Middle frontal gyrus (tissue), 1 donor: Measurements from ENCODE around the gene TANGO2.
A peak's percentile ranks its signal among the peaks of the same experiment; 100 is the strongest.
"Not testable (repeated sequence)": the region's sequence is repeated elsewhere in the genome, so short reads cannot be mapped to it uniquely, and the experiment has no call there.

ENCODE experiments used
- DNase-seq: peaks from one replicate; pipeline ENCODE4 v3.0.0-alpha.2; 2015; ENCODE audit warnings: low spot score; ENCODE audit errors: extremely low spot score

The TANGO2 gene

DNA sequence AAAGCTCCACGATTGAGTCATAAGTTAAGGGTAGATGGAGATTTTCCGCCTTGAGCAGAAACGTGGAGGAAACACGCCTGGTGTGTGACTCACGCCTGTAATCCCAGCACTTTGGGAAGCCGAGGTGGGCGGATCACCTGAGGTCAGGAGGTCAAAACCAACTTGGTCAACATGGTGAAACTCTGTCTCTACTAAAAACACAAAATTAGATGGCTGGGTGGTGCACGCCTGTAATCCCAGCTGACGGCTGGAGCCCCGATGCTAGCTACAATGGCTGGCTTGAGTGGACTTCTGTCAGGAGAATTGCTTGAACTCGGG lies 41.8 kb downstream of the TANGO2 start:
- DNase-seq, result no peak

DNA sequence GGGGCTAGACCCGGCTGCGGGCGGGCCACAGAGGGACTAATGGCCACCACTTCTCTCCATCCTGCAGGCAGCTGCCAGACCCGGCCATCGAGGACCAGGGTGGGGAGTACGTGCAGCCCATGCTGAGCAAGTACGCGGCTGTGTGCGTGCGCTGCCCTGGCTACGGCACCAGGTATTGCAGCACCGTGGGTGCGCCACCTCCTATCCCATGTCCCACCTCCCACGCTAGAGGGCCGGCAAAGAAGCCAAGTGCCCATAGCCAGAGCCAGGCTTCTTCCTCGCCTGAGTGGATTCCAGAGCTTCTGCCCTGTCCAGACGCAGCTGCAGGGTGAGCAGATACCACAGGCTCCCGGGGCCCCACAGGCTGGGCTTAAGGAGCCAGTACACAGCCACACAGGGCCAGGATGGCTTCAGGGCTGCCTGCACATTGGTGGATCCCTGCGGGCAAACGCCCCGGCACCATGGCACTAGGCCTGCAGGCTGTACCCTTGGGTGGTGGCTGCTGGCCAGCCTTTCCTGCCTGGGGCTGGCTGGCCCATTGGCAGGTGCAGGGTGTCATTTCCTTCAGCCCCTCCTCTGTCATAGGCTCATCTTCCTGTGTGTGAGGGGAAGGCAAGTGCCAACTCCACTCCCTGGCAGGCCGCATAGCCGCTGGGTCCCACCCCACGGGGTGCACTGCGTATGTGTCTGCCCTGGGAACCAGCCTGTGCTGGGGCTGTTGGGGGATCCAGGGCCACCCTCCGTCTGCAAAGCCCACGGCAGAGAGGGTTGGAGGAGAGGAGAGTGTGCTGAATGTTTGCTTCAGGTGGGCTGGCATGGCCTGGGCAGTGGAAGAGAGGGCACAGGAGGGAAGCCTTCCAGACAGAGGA lies 42.6 kb downstream of the TANGO2 start:
- DNase-seq, result no peak

DNA sequence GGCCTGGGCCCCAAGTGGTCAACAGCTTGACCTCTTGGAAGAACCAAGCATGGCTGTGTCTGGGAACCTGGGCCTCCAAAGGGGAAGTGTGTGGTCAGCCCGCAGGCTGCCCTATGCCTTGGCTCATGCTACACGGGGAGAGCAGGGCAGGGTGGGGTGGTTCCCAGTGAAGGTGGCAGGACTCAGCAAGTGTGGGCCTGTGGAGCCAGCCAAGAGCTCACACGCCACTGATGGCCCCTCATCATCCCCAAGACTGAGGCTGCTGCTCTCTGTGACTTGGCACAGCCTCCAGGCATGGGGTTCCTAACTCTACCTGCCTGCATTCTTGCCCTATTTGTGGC lies 43.2 kb downstream of the TANGO2 start:
- no peak for DNase-seq

DNA sequence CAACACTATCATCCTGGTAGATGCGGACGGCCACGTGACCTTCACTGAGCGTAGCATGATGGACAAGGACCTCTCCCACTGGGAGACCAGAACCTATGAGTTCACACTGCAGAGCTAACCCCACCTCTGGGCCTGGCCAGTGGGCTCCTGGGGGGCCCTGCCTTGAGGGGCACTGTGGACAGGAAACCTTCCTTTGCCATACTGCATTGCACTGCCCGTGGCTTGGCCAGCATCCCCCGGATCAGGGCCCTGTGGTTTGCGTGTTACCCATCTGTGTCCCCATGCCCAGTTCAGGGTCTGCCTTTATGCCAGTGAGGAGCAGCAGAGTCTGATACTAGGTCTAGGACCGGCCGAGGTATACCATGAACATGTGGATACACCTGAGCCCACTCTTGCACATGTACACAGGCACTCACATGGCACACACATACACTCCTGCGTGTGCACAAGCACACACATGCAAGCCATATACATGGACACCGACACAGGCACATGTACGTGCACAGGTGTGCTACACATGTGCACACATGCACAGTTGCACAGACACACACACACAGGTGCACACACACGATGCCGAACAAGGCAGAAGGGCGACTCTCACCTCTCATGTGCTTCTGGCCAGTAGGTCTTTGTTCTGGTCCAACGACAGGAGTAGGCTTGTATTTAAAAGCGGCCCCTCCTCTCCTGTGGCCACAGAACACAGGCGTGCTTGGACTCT lies 43.8 kb downstream of the TANGO2 start:
- no peak for DNase-seq

DNA sequence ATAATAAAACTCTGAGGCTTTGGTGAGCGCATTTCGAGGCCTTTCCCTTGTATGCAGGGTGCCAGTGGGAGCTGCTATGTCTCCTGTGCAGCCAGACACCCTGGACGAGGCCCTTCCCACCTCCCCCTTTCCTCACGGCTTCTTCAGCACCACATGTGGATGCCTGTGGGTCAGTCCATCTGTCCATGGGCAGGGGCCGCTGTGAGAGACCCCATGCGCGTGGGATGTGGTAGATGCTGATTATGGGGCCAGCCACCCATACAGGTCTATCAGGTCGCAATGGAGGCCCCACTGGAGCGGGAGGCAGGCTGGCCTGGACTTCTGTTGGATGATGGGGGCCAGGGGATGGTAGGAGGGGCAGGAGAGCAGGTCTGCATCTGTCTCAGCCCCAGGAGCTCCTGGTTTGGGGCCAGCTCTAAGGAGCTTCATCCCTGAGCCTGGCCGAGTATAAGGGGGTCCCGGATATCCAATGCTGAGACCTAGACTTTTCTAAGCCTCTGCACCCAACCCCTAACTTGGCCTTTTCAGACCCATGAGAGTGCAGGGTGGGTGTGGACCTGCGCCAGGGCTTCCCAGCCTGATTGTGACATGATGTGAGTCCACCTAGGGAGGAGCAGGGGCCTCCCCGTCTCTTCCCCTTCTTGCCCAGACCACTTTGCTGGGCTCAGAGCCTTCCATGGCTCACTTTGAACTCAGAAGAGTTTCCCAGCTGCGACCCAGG lies 45.1 kb downstream of the TANGO2 start:
- no peak for DNase-seq

DNA sequence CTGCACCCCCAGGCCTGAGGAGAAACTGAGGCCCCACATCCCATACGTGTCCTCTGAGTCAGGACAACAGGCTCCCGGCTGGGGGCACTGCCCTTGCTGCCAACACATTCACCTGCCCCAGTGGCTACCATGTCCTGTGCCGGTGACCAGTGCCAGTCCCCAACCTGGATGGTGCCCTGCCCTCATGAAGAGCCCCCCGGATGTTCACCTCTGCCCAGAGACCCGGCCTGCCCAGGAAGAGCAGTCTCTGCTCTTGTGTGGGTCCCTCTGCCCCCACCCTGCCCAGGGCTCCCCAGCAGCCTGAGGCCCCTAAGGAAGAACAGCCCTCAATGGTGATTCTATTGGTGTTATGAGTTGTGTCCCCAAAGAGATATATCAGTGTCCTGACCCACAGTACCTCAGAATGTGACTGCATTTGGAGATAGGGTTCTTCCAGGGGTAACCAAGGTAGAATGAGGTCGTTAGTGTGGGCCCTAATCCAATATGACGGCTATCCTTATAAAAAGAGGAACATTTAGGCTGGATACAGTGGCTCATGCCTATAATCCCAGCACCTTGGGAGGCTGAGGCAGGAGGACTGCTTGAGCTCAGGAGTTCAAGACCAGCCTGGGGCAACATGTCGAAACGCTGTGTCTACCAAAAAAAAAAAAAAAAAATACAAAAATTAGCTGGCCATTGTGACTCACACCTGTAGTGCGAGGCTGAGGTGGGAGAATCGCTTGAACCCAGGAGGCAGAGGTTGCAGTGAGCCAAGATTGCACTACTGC lies 45.9 kb downstream of the TANGO2 start:
- DNase-seq, result no peak

DNA sequence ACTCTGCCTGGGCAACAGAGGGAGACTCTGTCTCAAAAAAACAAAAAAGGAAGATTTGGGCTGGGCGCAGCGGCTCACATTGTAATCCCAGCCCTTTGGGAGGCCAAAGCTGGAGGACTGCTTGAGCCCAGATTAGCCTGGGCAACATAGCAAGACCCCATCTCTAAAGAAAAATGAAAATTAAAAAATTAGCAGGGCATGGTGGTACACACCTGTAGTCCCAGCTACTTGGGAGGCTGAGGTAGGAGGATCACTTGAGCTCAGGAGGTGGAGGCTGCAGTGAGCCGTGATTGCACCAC lies 46.4 kb downstream of the TANGO2 start:
- DNase-seq, result not testable (repeated sequence)

DNA sequence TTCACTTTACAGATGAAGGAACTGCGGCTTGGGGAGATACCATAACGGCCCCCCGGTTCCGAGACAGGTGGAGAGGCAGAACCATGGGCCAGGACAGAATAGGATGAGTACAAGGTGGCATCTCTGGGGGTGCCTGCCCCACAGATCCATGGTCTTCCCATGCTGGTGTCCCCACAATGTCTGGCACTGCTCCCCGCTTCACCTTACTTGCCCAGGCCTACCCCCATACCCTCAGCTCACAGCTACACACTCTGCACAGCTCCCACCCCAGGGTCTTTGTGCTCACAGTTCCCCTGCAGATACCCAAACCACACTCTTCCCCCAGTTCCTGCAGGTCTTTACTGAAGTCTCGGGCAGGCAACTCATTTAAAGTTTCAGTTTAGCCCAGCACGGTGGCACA lies 47.7 kb downstream of the TANGO2 start:
- DNase-seq, result no peak

DNA sequence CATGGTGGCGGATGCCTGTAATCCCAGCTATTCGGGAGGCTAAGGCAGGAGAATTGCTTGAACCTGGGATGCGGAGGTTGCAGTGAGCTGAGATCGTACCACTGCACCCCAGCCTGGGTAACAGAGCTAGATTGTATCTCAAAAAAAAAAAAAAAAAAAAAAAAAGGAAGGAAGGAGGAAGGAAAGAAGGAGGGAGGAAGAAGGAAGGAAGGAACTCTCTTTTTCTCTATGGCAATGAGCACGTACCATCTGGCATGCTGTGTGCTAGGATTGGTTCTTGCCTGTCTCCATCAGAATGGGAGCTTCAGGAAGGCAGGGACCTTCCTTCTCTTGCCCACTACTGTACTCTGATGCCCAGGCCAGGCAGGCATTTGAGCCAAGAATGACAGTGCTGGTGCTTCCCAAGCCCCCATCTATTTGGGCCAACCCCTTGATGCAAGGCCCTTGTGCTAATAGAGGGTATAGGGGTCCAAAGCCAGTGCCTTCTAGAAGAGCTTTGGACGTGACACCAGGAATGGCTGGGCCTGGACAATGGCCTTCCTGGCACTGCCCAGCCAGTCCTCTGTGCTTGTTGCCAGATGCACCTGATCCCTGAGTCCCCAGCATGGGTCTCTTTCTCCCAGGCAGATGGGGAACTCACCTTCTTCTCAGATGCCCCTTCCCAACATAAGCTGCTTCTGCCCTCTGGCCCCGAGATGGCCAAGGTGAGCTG lies 48.6 kb downstream of the TANGO2 start:
- no peak for DNase-seq

DNA sequence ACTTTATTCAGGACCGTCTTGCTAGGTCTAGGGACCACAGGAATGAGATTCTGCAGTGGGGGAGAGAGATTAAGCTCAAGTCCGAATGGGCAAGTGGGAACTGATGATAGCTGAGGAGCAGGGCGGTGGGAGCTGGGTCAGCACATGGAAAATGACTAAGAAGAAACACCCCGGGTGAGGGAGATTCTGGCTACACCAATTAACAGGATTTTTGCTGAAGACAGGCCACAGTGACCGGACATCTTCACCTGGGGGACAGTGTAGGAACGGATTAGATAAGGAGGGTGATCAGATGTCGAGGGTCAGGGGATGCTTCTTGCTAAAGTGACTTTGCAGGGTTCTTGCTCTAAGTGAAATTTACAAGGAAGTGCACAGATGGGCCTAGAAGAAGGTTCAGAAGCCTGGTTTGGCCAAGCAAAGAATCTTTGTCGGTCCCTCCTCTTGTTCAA lies 50.6 kb downstream of the TANGO2 start:
- DNase-seq, result no peak

DNA sequence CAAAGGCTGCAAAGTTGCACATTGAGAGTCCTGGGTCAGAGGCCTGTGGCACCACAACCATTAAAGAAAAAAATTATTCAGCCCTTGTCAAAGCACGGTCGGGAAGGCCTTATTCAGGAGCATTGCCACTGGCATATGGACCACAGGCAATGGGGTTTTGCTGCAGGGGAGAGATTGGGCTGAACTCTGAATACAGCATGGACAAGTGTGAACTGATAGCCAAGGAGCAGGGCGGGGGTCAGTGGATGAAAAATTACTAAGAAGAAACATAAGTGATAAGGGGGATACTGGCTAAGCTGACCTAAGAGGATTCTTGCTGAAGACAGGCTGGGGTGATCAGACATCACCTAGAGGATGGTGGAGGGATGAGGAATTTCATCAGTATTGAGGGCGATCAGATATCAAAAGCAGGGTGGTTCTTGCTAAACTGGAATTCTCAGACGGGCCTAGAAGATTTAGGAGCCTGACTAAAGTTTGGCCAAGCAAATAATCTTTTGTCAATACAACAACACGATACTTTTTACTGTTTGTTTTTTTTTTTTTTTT lies 55.8 kb downstream of the TANGO2 start:
- DNase-seq, result no peak

DNA sequence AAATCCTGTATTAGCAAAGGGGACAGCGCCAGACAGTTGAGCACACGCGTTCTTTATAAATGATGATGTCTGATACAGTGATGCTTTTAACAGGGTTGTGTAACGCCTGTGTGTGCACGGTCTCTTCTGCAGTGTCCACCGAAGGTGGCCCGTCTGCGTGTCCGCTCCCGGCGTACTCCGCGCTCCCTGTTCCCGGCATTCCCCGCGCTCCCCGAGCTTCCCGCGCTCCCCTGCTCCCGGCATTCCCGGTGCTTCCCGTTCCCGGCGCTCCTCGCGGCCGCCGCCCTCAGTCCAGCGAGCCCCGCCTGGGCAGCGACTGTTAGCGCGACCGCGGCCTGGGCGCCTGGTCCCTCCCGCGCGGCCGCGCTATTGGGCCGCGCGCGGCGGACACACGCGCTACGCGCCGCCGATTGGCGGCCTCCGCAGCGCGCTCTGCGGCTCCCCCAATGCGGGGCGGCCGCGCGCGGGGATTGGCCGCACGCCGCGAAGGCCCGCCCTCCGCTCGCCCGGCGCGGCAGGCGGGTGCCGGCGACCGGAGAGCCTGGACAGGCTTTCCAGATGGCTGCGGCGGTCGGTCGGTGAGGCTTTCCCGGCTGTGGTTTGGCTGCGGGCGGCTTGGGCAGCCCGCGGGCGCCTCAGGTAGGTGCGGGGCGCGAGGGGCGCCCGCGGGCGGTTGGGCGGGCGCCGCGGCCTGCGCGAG lies 59.0 kb downstream of the TANGO2 start, which contains the start of gene DGCR8:
TSS of gene DGCR8 (plus strand) at position 497 of the 700 bp plus-strand sequence. CDS start 5,723 bp downstream, outside the sequence.
- DNase-seq, result peak; percentile 94

DNA sequence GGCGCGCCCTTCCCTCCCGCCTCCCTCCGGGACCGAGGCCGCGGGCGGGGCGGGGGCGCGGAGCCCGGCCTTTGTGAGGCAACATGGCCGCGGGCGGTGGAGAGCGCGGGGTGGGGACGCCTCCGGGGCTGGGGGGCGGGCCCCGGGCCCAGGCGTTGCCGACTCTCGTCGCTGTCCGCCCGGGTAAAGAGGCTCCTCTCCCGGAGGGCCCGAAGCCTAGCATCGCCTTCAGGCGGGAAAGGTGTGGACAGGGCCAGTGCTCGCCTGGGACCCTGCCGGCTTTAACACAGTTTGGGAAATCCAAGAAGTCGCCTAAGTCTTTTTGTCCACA lies 59.5 kb downstream of the TANGO2 start:
- DNase-seq, result no peak

DNA sequence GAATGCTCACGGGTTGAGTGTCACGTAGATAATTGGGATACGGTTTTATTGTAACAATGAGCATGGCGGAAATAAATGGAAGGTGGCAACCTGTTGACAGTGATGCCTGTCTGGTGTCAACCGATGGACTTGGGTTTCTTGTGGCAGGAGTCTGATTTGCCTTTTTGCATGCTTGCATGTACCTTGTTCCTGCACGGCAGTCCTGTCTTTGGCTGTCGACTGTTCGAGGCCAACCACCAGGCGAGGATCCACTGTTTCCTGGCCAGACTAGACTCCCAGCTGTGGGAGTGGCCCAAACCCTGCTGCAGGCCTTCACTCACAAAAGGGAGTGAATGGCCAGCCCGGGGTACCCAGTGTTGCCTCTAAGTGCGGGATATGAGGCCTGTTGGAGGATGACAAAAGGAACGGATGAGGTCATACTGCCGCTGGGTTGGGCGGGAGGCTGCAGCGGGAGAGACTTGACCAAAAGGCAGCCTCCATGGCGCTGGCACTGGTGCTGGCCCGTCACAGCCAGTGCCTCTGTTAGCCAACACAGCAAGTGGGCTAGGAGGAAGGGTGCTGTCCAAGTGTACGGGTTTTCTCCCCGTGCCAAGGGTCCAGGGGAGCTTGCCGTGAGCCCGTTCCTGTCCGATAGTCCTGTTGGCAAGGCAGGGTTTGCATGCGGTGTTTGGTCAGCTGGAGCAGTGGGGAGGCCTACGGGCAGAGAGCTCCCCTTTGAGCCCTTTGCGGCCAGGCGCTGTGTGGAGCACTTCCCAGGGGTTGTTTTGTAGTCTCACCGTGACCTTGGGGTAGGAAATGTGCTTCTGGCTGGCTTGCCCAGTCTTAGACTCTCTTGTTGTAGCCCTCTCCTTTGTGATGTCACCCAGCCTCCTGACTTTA lies 60.1 kb downstream of the TANGO2 start:
- DNase-seq, result no peak

DNA sequence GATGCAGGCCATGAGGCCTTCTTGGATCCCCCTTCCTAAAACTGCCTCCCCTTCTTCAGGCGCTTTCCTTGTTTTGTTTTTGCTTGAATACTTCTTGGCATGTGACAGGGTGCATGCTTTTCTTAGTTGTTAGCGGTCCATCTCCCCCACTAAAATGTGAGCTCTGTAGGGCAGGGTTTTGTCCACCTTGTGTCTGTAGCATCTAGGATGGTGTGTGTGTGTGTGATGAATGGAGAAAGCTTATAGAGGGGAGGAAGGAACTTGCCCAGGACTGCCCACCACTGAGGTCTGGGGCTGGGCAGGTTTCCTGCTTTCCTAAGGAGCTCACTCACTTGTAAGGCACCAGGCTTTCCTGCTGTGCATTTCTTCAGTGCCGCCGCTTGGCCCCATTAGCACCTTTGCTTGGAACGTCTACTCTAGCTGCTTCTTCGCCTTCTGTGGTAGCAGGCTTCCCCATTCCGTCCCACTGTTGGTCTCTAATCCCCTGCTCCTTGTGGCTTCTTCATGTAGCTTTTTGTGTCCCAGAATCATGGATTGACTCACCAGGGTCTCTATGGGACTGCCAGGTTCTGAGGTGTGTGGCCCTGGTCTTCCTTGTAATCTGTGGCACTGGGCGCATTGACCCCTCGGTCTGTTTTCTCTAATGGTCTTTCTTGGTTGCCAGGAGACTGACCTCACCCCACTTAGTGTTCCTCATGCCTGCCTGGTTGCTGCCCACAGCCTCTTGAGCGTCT lies 62.4 kb downstream of the TANGO2 start:
- DNase-seq, result no peak

DNA sequence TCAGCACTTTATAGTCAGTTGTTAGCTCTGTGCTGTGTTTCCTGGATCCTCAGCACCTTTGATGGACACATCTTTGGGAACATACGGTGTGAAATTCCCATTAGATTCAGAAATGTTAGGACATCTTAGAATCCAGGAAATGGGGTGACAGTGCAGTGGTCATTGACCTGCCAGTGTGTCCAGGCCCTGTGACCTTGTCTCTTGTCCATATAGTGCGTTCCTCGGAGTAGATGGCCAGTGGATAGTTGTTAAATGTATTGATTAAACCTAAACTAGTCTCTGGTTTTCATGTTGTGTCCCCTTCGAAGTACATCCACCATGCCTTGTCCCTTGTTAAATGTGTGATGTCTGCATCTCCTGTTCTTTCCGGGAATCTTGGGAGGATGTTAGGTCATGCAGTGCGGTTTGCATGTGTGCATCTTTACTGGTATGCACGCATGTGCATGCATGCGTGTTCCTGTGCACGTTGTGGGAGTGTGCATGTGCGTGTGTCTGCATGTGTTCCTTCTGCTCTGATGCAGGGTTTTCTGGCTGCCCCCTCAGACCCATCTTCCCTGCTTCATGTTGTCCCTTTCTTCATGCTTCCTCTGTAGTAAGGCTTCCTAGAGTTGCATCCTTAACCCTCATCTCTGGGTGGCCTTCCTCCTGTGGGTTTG lies 63.1 kb downstream of the TANGO2 start:
- DNase-seq, result no peak

DNA sequence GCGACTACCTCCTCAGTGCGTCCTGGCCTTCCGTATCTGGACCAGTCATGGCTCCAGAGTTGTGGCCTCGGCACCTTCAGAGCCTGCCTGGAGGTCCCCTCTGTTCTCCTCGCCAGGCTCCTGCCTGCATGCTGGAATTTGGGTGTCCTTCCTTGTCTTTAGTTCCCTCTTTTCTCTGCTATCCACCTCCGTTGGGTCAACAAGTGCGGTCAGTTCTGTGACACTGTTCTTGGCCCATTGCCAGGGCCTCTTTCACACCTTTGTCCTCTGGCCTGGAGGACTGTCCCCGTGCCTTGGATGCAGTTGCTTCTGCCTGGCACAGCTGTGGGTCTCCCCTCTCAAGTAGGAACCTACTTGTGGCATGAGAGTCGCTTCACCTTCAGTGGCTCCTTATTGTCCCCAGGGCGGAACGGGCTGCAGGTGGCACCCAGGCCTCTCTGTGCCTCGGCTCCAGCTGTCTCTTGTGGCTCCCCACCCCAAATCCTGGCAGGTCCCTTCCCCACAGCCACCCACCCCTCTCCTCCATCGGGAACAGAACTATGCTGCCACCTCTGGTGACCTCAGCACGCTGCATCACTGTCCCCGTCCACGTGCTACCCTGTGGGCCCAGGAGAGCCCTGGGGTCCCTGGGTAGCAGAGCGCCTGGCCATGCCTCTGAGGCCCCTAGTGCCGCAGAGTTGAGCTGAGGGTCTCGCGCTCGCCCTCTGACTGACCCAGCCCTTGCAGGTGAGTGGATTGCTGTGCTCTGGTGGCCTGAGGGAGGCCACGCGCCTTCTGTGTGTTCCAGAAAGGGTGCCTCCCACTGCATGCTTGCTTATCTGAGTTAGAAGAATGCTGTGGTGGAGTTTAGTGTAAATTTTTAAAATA lies 63.9 kb downstream of the TANGO2 start:
- no peak for DNase-seq
